HFFc6 (cell line): Measurements from ENCODE around the gene CHRNB1. TPM values are rescaled to one million over a fixed set of nuclear protein-coding genes. Genes with fewer than 3 reads are reported as not detected.
"Not testable (repeated sequence)": the region's sequence is repeated elsewhere in the genome, so short reads cannot be mapped to it uniquely, and the experiment has no call there.

ENCODE experiments used
- DNase-seq: peaks from one replicate; pipeline ENCODE4 v3.0.0-alpha.2; 2018
- H3K27ac Mint-ChIP-seq: 2 replicates; pipeline ENCODE4 v1.8.0; 2020; ENCODE audit warnings: mild to moderate bottlenecking, mixed read lengths
- H3K27me3 Mint-ChIP-seq: 2 replicates; pipeline ENCODE4 v1.8.0; 2021; ENCODE audit warnings: mild to moderate bottlenecking, moderate library complexity, mixed read lengths; ENCODE audit not compliant: insufficient read depth
- H3K36me3 Mint-ChIP-seq: 2 replicates; pipeline ENCODE4 v1.8.0; 2021; ENCODE audit warnings: low read depth, mixed read lengths
- H3K4me1 Mint-ChIP-seq: 2 replicates; pipeline ENCODE4 v1.8.0; 2020; ENCODE audit warnings: low read depth, mixed read lengths
- H3K4me3 Mint-ChIP-seq: 2 replicates; pipeline ENCODE4 v1.8.0; 2020; ENCODE audit warnings: mild to moderate bottlenecking, moderate library complexity, mixed read lengths
- H3K9me3 Mint-ChIP-seq: 2 replicates; pipeline ENCODE4 v1.8.0; 2020; ENCODE audit warnings: mild to moderate bottlenecking, mixed read lengths
- total RNA-seq, 6 experiments: library from RNA; stranded (reverse); fragmentation: NEBNext Ultra II Directional; extraction: Animal tissue kit (Norgen Biotek cat#: 25700); gene quantifications; 2 replicates in 1 of 6; 3 replicates in 5 of 6; pipeline ENCODE4 v1.2.3, GENCODE V29; 2021
- TF ChIP-seq, protein P1 (sequence below): fragments of 200-600 bp; sonication (generic); IDR thresholded peaks from 2 replicates; pipeline ENCODE4 v1.5.0; 2021; ENCODE audit warnings: antibody characterized with exemption, mild to moderate bottlenecking

Gene CHRNB1
- total RNA-seq, 6 experiments from 2014 or later = 2.0 to 2.8 (median 2.4) TPM

DNA sequence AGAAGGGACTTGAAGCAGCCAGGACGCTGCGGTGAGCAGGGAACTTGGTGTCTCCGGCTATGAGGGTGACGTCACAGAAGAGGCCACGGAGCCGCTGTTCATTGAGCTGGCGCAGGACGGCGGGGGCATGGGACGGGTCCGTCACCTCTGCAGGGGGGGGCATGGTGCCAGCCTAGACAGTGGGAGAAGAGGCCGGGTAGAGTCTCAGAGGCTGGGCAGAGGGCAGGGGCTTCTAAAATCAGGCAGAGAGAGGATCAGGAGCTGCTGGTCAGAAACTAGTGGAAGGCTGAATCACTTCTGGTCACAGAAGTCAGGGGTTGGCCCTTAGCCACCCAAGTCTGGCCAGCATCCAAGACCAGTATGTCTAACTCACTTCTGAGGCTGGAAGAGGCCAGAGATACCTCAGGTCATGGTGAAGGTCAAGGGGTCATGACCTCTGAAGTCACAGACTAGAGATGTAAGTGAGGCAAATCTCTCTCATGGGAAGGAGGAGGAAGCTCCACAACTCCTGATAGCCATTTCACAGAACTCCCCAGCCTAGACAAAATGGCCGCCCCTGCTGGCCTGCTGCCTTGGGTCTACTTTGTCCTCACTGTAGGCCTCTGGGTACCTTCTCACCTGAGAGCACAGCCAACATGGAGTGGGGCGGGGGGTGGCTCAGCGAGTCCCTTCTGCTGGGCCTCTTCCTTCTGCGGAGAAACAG, 21.9 kb downstream of the CHRNB1 start:
- no peak overlapping the region; the same call in 1 of the 2 replicates for H3K4me3 Mint-ChIP-seq
- peaks cover 11% of the 10 kb centered on the region for H3K4me1 Mint-ChIP-seq
- TF ChIP-seq, protein P1, sequence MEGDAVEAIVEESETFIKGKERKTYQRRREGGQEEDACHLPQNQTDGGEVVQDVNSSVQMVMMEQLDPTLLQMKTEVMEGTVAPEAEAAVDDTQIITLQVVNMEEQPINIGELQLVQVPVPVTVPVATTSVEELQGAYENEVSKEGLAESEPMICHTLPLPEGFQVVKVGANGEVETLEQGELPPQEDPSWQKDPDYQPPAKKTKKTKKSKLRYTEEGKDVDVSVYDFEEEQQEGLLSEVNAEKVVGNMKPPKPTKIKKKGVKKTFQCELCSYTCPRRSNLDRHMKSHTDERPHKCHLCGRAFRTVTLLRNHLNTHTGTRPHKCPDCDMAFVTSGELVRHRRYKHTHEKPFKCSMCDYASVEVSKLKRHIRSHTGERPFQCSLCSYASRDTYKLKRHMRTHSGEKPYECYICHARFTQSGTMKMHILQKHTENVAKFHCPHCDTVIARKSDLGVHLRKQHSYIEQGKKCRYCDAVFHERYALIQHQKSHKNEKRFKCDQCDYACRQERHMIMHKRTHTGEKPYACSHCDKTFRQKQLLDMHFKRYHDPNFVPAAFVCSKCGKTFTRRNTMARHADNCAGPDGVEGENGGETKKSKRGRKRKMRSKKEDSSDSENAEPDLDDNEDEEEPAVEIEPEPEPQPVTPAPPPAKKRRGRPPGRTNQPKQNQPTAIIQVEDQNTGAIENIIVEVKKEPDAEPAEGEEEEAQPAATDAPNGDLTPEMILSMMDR = no peak
- peak; percentile 53 for DNase-seq
- peaks cover 2% of the 10 kb centered on the region for H3K27me3 Mint-ChIP-seq
- H3K36me3 Mint-ChIP-seq = peaks cover 4% of the 10 kb centered on the region; the same call in 1 of the 2 replicates
- H3K27ac Mint-ChIP-seq = peak overlapping the region; percentile 69
- no peaks in the 10 kb centered on the region for H3K9me3 Mint-ChIP-seq

DNA sequence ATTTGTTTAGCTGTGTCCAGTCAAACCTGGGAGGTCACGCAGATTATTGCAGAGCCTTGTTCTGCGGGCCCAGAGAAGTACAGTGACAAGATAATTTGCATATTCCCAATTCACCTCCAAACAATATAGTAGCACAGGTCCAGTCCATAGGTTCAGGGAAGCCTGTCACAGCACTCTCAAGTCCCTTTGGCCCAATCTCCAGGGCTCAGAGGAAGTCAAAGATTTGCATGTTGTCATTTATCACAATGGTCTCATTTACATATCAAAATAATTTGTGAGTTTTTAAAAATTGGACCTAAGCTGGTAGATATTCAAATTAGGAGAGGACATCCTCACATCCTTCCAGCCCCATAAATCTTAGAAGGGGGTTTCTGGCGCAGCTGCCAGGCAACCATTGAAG, 22.6 kb downstream of the CHRNB1 start:
- no peak for DNase-seq
- Mint-ChIP-seq H3K4me3 (no peak overlapping the region), H3K27me3 (peaks cover 2% of the 10 kb centered on the region), H3K27ac (no peak overlapping the region; the same call in 1 of the 2 replicates), H3K4me1 (peaks cover 11% of the 10 kb centered on the region), H3K9me3 (no peaks in the 10 kb centered on the region), H3K36me3 (peaks cover 4% of the 10 kb centered on the region; the same call in 1 of the 2 replicates)
- TF ChIP-seq, protein P1 = no peak

DNA sequence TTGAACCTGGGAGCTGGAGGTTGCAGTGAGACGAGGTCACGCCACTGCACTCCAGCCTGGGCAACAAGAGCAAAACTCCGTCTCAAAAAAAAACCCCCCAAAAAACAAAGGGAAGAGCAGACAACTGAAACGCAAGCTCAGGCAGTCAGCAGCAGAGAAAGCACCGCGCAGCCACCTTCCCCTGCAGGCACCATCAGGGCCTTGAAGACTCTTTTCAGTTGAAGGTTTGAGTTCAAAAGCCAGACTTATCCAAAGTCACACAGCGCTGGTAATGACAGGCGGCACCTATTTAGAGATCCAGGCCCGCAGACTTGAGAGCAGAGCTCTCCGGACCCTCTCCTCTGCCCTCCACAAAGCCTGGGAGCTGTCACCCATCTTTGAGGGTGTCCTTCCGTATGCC, 23.4 kb downstream of the CHRNB1 start:
- Mint-ChIP-seq H3K4me1 (peaks cover 11% of the 10 kb centered on the region), H3K27me3 (peaks cover 2% of the 10 kb centered on the region), H3K9me3 (no peaks in the 10 kb centered on the region), H3K36me3 (peaks cover 4% of the 10 kb centered on the region; the same call in 1 of the 2 replicates), H3K4me3 (no peak overlapping the region), H3K27ac (peak overlapping the region; percentile 3; the same call in 1 of the 2 replicates)
- no peak for DNase-seq
- TF ChIP-seq, protein P1 = no peak

DNA sequence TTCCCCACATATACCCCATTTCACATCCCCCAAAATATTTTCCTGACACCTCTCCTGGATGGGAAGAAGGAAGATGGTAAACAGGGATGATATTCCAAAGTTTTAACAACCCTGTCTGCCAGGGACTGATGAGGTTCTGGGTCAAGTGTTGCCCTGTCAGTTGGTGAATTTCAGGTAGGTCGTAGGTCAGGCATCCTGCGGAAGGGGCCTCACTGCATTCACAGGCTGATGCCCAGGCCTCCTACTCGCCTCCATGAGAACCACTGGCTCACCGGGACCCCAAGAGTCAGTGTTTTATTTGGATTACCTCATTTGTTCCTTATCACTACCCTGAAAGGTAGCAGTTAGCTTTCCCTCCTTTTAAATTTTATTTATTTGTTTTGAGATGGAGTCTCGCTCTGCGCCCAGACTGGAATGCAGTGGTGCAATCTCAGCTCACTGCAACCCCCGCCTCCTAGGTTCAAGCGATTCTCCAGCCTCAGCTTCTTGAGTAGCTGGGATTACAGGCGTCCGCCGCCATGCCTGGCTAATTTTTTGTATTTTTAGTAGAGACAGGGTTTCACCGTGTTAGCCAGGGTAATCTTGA, 24.0 kb downstream of the CHRNB1 start:
- Mint-ChIP-seq H3K9me3 (no peaks in the 10 kb centered on the region), H3K4me3 (no peak overlapping the region), H3K27me3 (no peaks in the 10 kb centered on the region; the same call in none of the 2 replicates), H3K27ac (peak overlapping the region; percentile 3; the same call in 1 of the 2 replicates), H3K36me3 (peaks cover 4% of the 10 kb centered on the region; the same call in 1 of the 2 replicates), H3K4me1 (peaks cover 11% of the 10 kb centered on the region)
- TF ChIP-seq, protein P1 = no peak
- DNase-seq = no peak

DNA sequence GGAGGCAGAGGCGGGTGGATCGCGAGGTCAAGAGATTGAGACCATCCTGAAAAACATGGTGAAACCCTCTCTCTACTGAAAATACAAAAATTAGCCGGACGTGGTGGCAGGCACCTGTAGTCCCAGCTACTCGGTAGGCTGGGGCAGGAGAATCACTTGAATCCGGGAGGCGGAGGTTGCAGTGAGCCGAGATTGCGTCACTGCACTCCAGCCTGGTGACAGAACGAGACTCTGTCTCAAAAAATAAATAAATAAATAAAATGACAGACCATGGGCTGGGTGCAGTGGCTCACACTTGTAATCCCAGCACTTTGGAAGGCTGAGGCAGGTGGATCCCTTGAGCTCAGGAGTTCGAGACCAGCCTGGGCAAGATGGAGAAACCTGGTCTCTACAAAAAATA, 25.0 kb downstream of the CHRNB1 start:
- H3K36me3 Mint-ChIP-seq = not testable (repeated sequence)

DNA sequence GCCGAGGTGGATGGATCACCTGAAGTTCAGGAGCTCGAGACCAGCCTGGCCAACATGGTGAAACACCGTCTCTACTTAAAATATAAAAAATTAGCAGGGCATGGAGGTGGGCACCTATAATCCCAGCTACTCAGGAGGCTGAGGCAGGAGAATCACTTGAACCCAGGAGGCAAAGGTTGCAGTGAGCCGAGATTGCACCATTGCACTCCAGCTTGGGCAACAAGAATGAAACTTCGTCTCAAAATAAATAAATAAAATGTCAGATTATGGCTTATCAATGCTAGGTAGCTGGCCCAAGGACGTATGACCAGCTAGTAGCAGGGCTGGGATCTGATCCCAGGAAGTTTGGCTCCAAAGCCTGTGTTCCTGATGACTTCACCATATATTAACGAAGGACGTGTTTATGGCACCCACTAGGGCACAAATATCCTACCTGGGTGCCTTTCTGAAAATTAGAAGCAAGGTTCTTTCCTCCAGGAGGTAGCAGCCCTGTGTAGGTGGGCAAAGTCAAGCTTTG, 25.7 kb downstream of the CHRNB1 start:
- H3K27me3 Mint-ChIP-seq, H3K36me3 Mint-ChIP-seq, DNase-seq, H3K4me3 Mint-ChIP-seq, H3K9me3 Mint-ChIP-seq, H3K27ac Mint-ChIP-seq: not testable (repeated sequence)
- peaks cover 12% of the 10 kb centered on the region for H3K4me1 Mint-ChIP-seq

More for the DNA sequence above, 25.0 kb downstream of the CHRNB1 start:
- H3K27me3 Mint-ChIP-seq, H3K4me3 Mint-ChIP-seq, H3K9me3 Mint-ChIP-seq, H3K27ac Mint-ChIP-seq, DNase-seq: not testable (repeated sequence)
- H3K4me1 Mint-ChIP-seq = peaks cover 11% of the 10 kb centered on the region
